Kidney capillary endothelial cell (primary cell): ENCODE measurements around the gene CACNB4.

Source experiments
- DNase-seq: peaks from one replicate; pipeline ENCODE4 v3.0.0-alpha.2; 2018; ENCODE audit warnings: low spot score

CACNB4 gene

GRCh38 chr2:151974988-151975387 lies 123.9 kb downstream of the CACNB4 start:
- no peak for DNase-seq

GRCh38 chr2:151973901-151974199 lies 125.0 kb downstream of the CACNB4 start:
- DNase-seq, result peak; percentile 7

- DNase-seq, result no peak
Measured at GRCh38 chr2:151973013-151973900, 125.6 kb downstream of the CACNB4 start.

GRCh38 chr2:151972241-151973012 lies 126.4 kb downstream of the CACNB4 start:
- DNase-seq, result no peak

GRCh38 chr2:151971301-151972051 lies 127.4 kb downstream of the CACNB4 start:
- no peak for DNase-seq

GRCh38 chr2:151968770-151969470 lies 129.9 kb downstream of the CACNB4 start:
- DNase-seq, result no peak

- no peak for DNase-seq
Measured at GRCh38 chr2:151967829-151968722, 130.8 kb downstream of the CACNB4 start.

GRCh38 chr2:151965884-151966283 lies 133.0 kb downstream of the CACNB4 start:
- no peak for DNase-seq

GRCh38 chr2:151961558-151961957 lies 137.3 kb downstream of the CACNB4 start:
- no peak for DNase-seq

GRCh38 chr2:151959238-151959637 lies 139.6 kb downstream of the CACNB4 start:
- DNase-seq, result no peak

GRCh38 chr2:151953467-151953866 lies 145.4 kb downstream of the CACNB4 start:
- no peak for DNase-seq

- no peak for DNase-seq
Measured at GRCh38 chr2:151952691-151953456, 146.0 kb downstream of the CACNB4 start.

GRCh38 chr2:151947813-151948165 lies 151.1 kb downstream of the CACNB4 start:
- DNase-seq, result no peak

- peak; percentile 22 for DNase-seq
Measured at GRCh38 chr2:151946899-151947812, 151.7 kb downstream of the CACNB4 start.

- no peak for DNase-seq
Measured at GRCh38 chr2:151946250-151946884, 152.5 kb downstream of the CACNB4 start.

GRCh38 chr2:151945602-151946001 lies 153.2 kb downstream of the CACNB4 start:
- DNase-seq, result no peak

- no peak for DNase-seq
Measured at GRCh38 chr2:151945186-151945585, 153.7 kb downstream of the CACNB4 start.

GRCh38 chr2:151943461-151943860 lies 155.4 kb downstream of the CACNB4 start:
- DNase-seq, result no peak
